Measurements from ENCODE around the gene CEACAM4. TPM values are rescaled to one million over a fixed set of nuclear protein-coding genes. Genes with fewer than 3 reads are reported as not detected.

Gene CEACAM4
- total RNA-seq, result not detected in 2 replicates

DNA sequence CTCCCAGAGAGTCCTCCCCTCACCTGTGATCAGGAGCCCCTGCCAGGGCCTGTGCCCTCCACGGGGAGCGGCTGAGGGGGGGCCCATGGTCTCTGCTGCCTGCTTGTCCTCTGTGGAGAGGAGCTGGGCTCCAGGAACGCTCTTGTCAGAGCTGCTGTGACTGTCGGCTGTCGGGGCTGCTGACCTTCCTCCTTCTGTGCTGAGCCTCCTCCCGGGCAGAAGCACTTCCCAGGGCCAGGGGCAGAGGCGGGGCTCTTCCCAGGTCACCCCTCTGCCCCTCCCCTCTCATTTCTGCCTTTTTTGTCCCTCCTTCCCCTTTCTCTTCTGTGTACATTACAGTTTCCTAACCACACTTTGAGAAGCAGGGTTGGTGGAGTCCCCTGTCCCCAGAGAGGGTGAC is at the start of gene CEACAM4:
TSS of gene CEACAM4 (minus strand) at position 198 of the 400 bp plus-strand sequence. CDS start at position 87, 111 bp downstream.

DNA sequence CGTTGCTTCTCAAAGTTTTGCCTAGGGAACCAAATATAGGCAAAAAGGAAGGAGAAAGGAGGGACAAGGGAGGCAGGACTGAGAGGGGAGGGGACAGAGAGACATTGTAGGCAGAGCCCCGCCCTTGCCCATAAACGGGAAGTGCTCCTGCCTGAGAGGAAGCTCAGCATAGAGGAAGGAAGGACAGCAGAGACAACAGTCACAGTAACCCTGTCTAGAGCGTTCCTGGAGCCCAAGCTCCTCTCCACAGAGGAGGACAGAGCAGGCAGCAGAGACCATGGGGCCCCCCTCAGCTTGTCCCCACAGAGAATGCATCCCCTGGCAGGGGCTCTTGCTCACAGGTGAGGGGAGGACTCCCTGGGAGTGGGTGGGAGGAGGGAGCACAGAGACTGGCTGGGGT is 50.9 kb downstream of the CEACAM4 start, which contains the start of gene CEACAM21:
TSS of gene CEACAM21 (plus strand) at position 169 of the 400 bp plus-strand sequence. CDS start at position 278, 109 bp downstream.

Other genes with a start within 250 kb of the CEACAM4 start
- gene EXOSC5, start 229.7 kb downstream of the CEACAM4 start, total RNA-seq, result 9.6 and 12.3 TPM in 2 replicates
- gene BCKDHA, start 229.3 kb downstream of the CEACAM4 start, total RNA-seq, result 29.3 and 45.6 TPM in 2 replicates
- gene B3GNT8, start 199.7 kb downstream of the CEACAM4 start, total RNA-seq, result 0.97 and 1.1 TPM in 2 replicates
- 31.1 and 44.7 TPM in 2 replicates for gene DMAC2, start 187.2 kb downstream of the CEACAM4 start, total RNA-seq
- not detected in 2 replicates for gene ERICH4, start 183.9 kb downstream of the CEACAM4 start, total RNA-seq
- 2.3 and 6.6 TPM in 2 replicates for gene CEACAM21, start 50.9 kb downstream of the CEACAM4 start, total RNA-seq
- gene CEACAM7, start 61.2 kb upstream of the CEACAM4 start, total RNA-seq, result 0.57 TPM in 1 of 2 replicates, not detected in the other
- gene CEACAM5, start 81.6 kb upstream of the CEACAM4 start, total RNA-seq, result not detected in 2 replicates
- gene CEACAM6, start 128.5 kb upstream of the CEACAM4 start, total RNA-seq, result not detected in 2 replicates
- not detected in 2 replicates for gene CEACAM3, start 169.5 kb upstream of the CEACAM4 start, total RNA-seq
- not detected in 2 replicates for gene LYPD4, start 217.6 kb upstream of the CEACAM4 start, total RNA-seq
- not detected in 2 replicates for gene DMRTC2, start 218.0 kb upstream of the CEACAM4 start, total RNA-seq
- gene RPS19, start 233.2 kb upstream of the CEACAM4 start, total RNA-seq, result 1,287 and 1,298 TPM in 2 replicates